IMR-90 (cell line): ENCODE measurements around the gene ATG7. TPM values are rescaled to one million over a fixed set of nuclear protein-coding genes. Genes with fewer than 3 reads are reported as not detected.
"Not testable (repeated sequence)": the region's sequence is repeated elsewhere in the genome, so short reads cannot be mapped to it uniquely, and the experiment has no call there.

Experiments used
- ATAC-seq: fragments of 200-7000 bp; cut with Tn5 transposase; 2 replicates; pipeline ENCODE4 v1.9.1; 2020; ENCODE audit warnings: low read depth, mild to moderate bottlenecking, moderate library complexity
- BruUV-seq: library from RNA; stranded (reverse); fragments of 400-500 nt; replicated peaks from 2 replicates; lab custom pipeline; 2021; lab: Mats Ljungman, UMichigan
- CTCF ChIA-PET: fragments of 300-600 bp; formaldehyde crosslinking; extraction: SDS; loops from one replicate; lab custom pipeline; 2021; ENCODE audit warnings: antibody characterized with exemption; lab: Yijun Ruan, JAX
- POLR2A ChIA-PET: fragments of 300-600 bp; sonication (Branson Sonifier 250); formaldehyde crosslinking; loops from one replicate; lab custom pipeline; 2022; ENCODE audit warnings: antibody characterized with exemption; ENCODE audit not compliant: unreplicated experiment; lab: Charles Lee
- DNase-seq: peaks from one replicate; pipeline ENCODE4 v3.0.0; 2013
- H2AFZ ChIP-seq: replicated peaks from 2 replicates; pipeline ENCODE3; 2013; ENCODE audit warnings: low read length, mild to moderate bottlenecking; ENCODE audit not compliant: poor library complexity
- H2AK5ac ChIP-seq: 2 replicates; pipeline ENCODE4 v1.6.1; 2013; ENCODE audit warnings: low read depth, low read length, inconsistent platforms
- H2AK9ac ChIP-seq: replicated peaks from 2 replicates; pipeline ENCODE3; 2013; ENCODE audit warnings: mild to moderate bottlenecking, low read depth, low read length, moderate library complexity; ENCODE audit not compliant: poor library complexity
- H2BK120ac ChIP-seq: 2 replicates; pipeline ENCODE4 v1.6.1; 2013; ENCODE audit warnings: low read depth, low read length, inconsistent platforms
- H2BK15ac ChIP-seq: 3 replicates; pipeline ENCODE4 v1.6.1; 2013; ENCODE audit warnings: low read depth, low read length, inconsistent platforms
- H2BK20ac ChIP-seq: 2 replicates; pipeline ENCODE4 v1.6.1; 2013; ENCODE audit warnings: low read depth, mild to moderate bottlenecking, inconsistent platforms, low read length, moderate library complexity
- H2BK5ac ChIP-seq: 2 replicates; pipeline ENCODE4 v1.6.1; 2013; ENCODE audit warnings: mild to moderate bottlenecking, low read depth, low read length, inconsistent platforms; ENCODE audit not compliant: poor library complexity, severe bottlenecking
- H3K14ac ChIP-seq: replicated peaks from 2 replicates; pipeline ENCODE4 v1.6.1; 2013; ENCODE audit warnings: low read depth, low read length, inconsistent platforms
- H3K18ac ChIP-seq: 2 replicates; pipeline ENCODE4 v1.6.1; 2013; ENCODE audit warnings: low read depth, low read length, control low read depth
- H3K23ac ChIP-seq: 2 replicates; pipeline ENCODE4 v1.6.1; 2013; ENCODE audit warnings: low read depth, low read length, inconsistent platforms
- H3K27ac ChIP-seq: 2 replicates; pipeline ENCODE4 v1.5.1; 2013; ENCODE audit warnings: mild to moderate bottlenecking, control low read depth, low read length; ENCODE audit not compliant: insufficient read depth
- H3K27me3 ChIP-seq: 2 replicates; pipeline ENCODE4 v1.6.1; 2013; ENCODE audit warnings: low read length; ENCODE audit not compliant: control insufficient read depth, insufficient read depth
- H3K36me3 ChIP-seq: 2 replicates; pipeline ENCODE4 v1.6.1; 2013; ENCODE audit warnings: low read length, mixed read lengths; ENCODE audit not compliant: control insufficient read depth, insufficient read depth
- H3K4ac ChIP-seq: 2 replicates; pipeline ENCODE4 v1.6.1; 2013; ENCODE audit warnings: low read depth, low read length, inconsistent platforms
- H3K4me1 ChIP-seq: 2 replicates; pipeline ENCODE4 v1.6.1; 2013; ENCODE audit warnings: low read length, mixed read lengths; ENCODE audit not compliant: control insufficient read depth, insufficient read depth
- H3K4me2 ChIP-seq: 2 replicates; pipeline ENCODE4 v1.6.1; 2013; ENCODE audit warnings: low read depth, mild to moderate bottlenecking, control low read depth, low read length, moderate library complexity
- H3K4me3 ChIP-seq: 2 replicates; pipeline ENCODE4 v1.5.1; 2013; ENCODE audit warnings: low read depth, mild to moderate bottlenecking, control low read depth, low read length, moderate library complexity; ENCODE audit not compliant: insufficient read depth
- H3K56ac ChIP-seq: 2 replicates; pipeline ENCODE4 v1.6.1; 2013; ENCODE audit warnings: low read length, inconsistent platforms; ENCODE audit not compliant: insufficient read depth; ENCODE audit errors: extremely low read depth
- H3K79me1 ChIP-seq, 2 experiments: 2 replicates each; pipeline ENCODE4 v1.6.1; 2013; ENCODE audit warnings: low read length in 2 of 2, inconsistent platforms in 1 of 2, low read depth in 1 of 2
- H3K9ac ChIP-seq: 2 replicates; pipeline ENCODE4 v1.6.1; 2013; ENCODE audit warnings: low read depth, low read length, control low read depth
- H3K9me1 ChIP-seq: 2 replicates; pipeline ENCODE4 v1.6.1; 2013; ENCODE audit warnings: low read length, inconsistent platforms; ENCODE audit not compliant: insufficient read depth
- H3K9me3 ChIP-seq: 2 replicates; pipeline ENCODE4 v1.6.1; 2013; ENCODE audit warnings: low read length; ENCODE audit not compliant: control insufficient read depth, insufficient read depth
- H4K20me1 ChIP-seq: 2 replicates; pipeline ENCODE4 v1.6.1; 2013; ENCODE audit warnings: low read length, inconsistent platforms; ENCODE audit not compliant: insufficient read depth
- H4K5ac ChIP-seq: 2 replicates; pipeline ENCODE4 v1.6.1; 2013; ENCODE audit warnings: mild to moderate bottlenecking, low read depth, low read length, control low read depth
- H4K8ac ChIP-seq, 2 experiments: 2 replicates each; pipeline ENCODE4 v1.6.1; 2013; ENCODE audit warnings: low read depth in 2 of 2, low read length in 2 of 2, control low read depth in 1 of 2, inconsistent platforms in 1 of 2
- H4K91ac ChIP-seq: 2 replicates; pipeline ENCODE4 v1.6.1; 2013; ENCODE audit warnings: low read depth, low read length, inconsistent platforms; ENCODE audit not compliant: insufficient read depth
- POLR2A ChIP-seq: IDR thresholded peaks from 2 replicates; pipeline ENCODE4 v1.6.1; 2012; ENCODE audit warnings: mild to moderate bottlenecking, low read depth, low read length
- USF2 ChIP-seq: fragments of 150-350 bp; IDR thresholded peaks from 2 replicates; pipeline ENCODE4 v1.6.1; 2017; ENCODE audit warnings: mild to moderate bottlenecking, antibody characterized with exemption, low read length, low read depth
- WGBS, 2 experiments: methylation state at CpG; one replicate each; pipeline versions ENCODE4 v1.1.5 to v1.1.7; 2013; ENCODE audit warnings: missing lambda C conversion rate in 2 of 2; ENCODE audit not compliant: insufficient read length in 1 of 2; ENCODE audit errors: extremely low coverage in 2 of 2; 5-methylcytosine and 5-hydroxymethylcytosine counted together
- dilution Hi-C: fragments of 300-500 bp; cut with HindIII; formaldehyde crosslinking; loops from one replicate; pipeline ENCODE4 v1.14.3; 2018; ENCODE audit warnings: low sequenced_read_pairs; ENCODE audit not compliant: unreplicated experiment
- in situ Hi-C: fragments of 300-500 bp; cut with MboI; formaldehyde crosslinking; loops from 3 replicates; pipeline ENCODE4 v1.14.3; 2019; ENCODE audit warnings: low sequenced_read_pairs, inconsistent platforms, mixed read lengths
- intact Hi-C: fragments of 100-400 bp; cut with micrococcal nuclease; formaldehyde crosslinking; loops from 2 replicates; pipeline ENCODE4 v1.10.0; 2022
- polyA plus RNA-seq, 3 experiments: library from polyadenylated mRNA; depleted of rRNA; stranded (reverse); fragments of >200 nt; gene quantifications; 2 replicates each; pipeline ENCODE4 v1.2.3, GENCODE V29; 2012; ENCODE audit warnings: low replicate concordance in 1 of 3
- total RNA-seq: library from RNA; depleted of rRNA; stranded (reverse); fragments of >200 nt; gene quantifications from 2 replicates; pipeline ENCODE4 v1.2.3, GENCODE V29; 2012

The ATG7 gene
- total and polyA plus RNA-seq, 2 of the 4 experiments (the other 2 are of a cell fraction): 15.6 to 51.4 TPM

GRCh38 chr3:11593318-11594034 lies 321.3 kb downstream of the ATG7 start (continued):
- no peak for TF ChIP-seq USF2
- TF ChIP-seq POLR2A: no peak

- H4K91ac ChIP-seq, ATAC-seq, in situ Hi-C loops, H3K4me3 ChIP-seq, H3K27me3 ChIP-seq, H3K18ac ChIP-seq, H3K23ac ChIP-seq, H2BK15ac ChIP-seq, CTCF ChIA-PET, H2BK120ac ChIP-seq, intact Hi-C loops, BruUV-seq, H2AK5ac ChIP-seq, H3K36me3 ChIP-seq, H3K14ac ChIP-seq, DNase-seq, H3K27ac ChIP-seq, dilution Hi-C loops, H2AFZ ChIP-seq, H3K4me2 ChIP-seq, H3K4ac ChIP-seq, H4K5ac ChIP-seq, H3K56ac ChIP-seq, H2AK9ac ChIP-seq, H3K9ac ChIP-seq, H4K8ac ChIP-seq, H2BK5ac ChIP-seq, H2BK20ac ChIP-seq, POLR2A ChIA-PET, H3K9me3 ChIP-seq: not testable (repeated sequence)
- H3K4me1 ChIP-seq: peaks cover 29% of the 10 kb centered on the region
- no CpG with 5 or more reads among the region's 5 CpGs for WGBS, 2 experiments
- peaks cover 13 to 75% of the 10 kb centered on the region in 2 experiments for H3K79me1 ChIP-seq
- peaks cover 30% of the 10 kb centered on the region for H3K9me1 ChIP-seq
- H4K20me1 ChIP-seq: peaks cover 33% of the 10 kb centered on the region
These were observed 322.8 kb downstream of the ATG7 start for GRCh38 chr3:11595024-11595423.
